Left lung (tissue), 10 donors: ENCODE results near the gene ADGRG3. TPM values are rescaled to one million over a fixed set of nuclear protein-coding genes. Genes with fewer than 3 reads are reported as not detected.
"Not testable (repeated sequence)": the region's sequence is repeated elsewhere in the genome, so short reads cannot be mapped to it uniquely, and the experiment has no call there.

Source experiments
- ATAC-seq: fragments of 200-7000 bp; cut with Tn5 transposase; one replicate; pipeline ENCODE4 v1.9.1; 2020; ENCODE audit warnings: moderate library complexity
- DNase-seq, 4 donors: peaks; one replicate each; pipeline ENCODE4 v3.0.0-alpha.2; 2013 to 2020
- H3K27ac ChIP-seq, 2 donors: fragments of 200-600 bp; sonication (generic) in 1 of 2; one replicate each; pipeline versions ENCODE4 v1.5.0 to v1.8.0; 2020 to 2021
- H3K27me3 ChIP-seq, 2 donors: fragments of 200-600 bp; sonication (generic) in 1 of 2; one replicate each; pipeline versions ENCODE4 v1.5.0 to v1.8.0; 2020 to 2021
- H3K36me3 ChIP-seq, 2 donors: fragments of 200-600 bp; sonication (generic) in 1 of 2; one replicate each; pipeline versions ENCODE4 v1.5.0 to v1.8.0; 2020 to 2021
- H3K4me1 ChIP-seq, 2 donors: fragments of 200-600 bp; one replicate each; pipeline ENCODE4 v1.8.0; 2021
- H3K4me3 ChIP-seq, 2 donors: fragments of 200-600 bp; sonication (generic) in 1 of 2; one replicate each; pipeline versions ENCODE4 v1.5.0 to v1.8.0; 2020 to 2021; ENCODE audit warnings: mild to moderate bottlenecking in 1 of 2
- H3K9me3 ChIP-seq, 2 donors: fragments of 200-600 bp; sonication (generic) in 1 of 2; one replicate each; pipeline versions ENCODE4 v1.5.0 to v1.8.0; 2020 to 2021
- intact Hi-C, 2 donors: fragments of 100-400 bp; cut with DNase I; formaldehyde crosslinking; loops; one replicate each; pipeline versions ENCODE4 v1.11.2 to v1.14.2; 2022
- polyA plus RNA-seq, 6 donors: library from polyadenylated mRNA; unstranded; fragments of 120-200 nt; gene quantifications; one replicate each; pipeline ENCODE4 v1.2.1, GENCODE V29; 2013; ENCODE audit not compliant: insufficient read length in 6 of 6
- total RNA-seq, 2 donors: library from RNA; stranded (reverse); fragmentation: NEBNext Ultra II Directional; extraction: Animal tissue kit (Norgen Biotek cat#: 25700); gene quantifications; one replicate each; pipeline ENCODE4 v1.2.1, GENCODE V29; 2021
- TF ChIP-seq, protein P1 (sequence below), 2 donors: fragments of 200-600 bp; sonication (generic) in 1 of 2; IDR thresholded peaks; one replicate each; pipeline versions ENCODE4 v1.5.0 to v1.8.0; 2021; ENCODE audit warnings: antibody characterized with exemption in 2 of 2
- donor health status: DM: no; HTN: yes; CAD: no.
- donor health status: DM: no; HTN: no; CAD: no.

ADGRG3 gene
- total and polyA plus RNA-seq, 8 donors: 0.70 to 29.8 (median 1.1) TPM

DNA sequence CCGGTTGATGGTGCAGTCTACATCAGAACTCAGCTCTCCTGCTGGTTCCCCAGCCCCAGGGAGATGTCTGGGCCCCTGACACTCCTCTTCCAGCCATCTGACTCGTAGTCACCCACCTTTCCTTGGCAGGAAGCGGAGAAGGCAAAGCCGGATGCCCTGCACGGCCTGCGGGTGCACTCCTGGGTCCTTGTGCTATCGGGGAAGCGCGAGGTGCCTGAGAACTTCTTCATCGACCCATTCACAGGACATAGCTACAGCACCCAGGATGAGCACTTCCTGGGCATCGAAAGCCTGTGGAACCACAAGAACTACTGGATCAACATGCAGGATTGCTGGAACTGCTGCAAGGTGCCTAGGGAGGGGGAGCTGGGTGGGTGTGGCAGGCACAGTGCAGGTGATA, 39.2 kb downstream of the ADGRG3 start:
- DNase-seq (no peak), ATAC-seq (no peak)
- intact Hi-C loops: no loop called here
- TF ChIP-seq, protein P1, sequence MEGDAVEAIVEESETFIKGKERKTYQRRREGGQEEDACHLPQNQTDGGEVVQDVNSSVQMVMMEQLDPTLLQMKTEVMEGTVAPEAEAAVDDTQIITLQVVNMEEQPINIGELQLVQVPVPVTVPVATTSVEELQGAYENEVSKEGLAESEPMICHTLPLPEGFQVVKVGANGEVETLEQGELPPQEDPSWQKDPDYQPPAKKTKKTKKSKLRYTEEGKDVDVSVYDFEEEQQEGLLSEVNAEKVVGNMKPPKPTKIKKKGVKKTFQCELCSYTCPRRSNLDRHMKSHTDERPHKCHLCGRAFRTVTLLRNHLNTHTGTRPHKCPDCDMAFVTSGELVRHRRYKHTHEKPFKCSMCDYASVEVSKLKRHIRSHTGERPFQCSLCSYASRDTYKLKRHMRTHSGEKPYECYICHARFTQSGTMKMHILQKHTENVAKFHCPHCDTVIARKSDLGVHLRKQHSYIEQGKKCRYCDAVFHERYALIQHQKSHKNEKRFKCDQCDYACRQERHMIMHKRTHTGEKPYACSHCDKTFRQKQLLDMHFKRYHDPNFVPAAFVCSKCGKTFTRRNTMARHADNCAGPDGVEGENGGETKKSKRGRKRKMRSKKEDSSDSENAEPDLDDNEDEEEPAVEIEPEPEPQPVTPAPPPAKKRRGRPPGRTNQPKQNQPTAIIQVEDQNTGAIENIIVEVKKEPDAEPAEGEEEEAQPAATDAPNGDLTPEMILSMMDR (IDR thresholded peaks at IDR 0.05): no peak
- no peak overlapping the region for H3K27ac ChIP-seq
- no peaks in the 10 kb centered on the region for H3K36me3 ChIP-seq
- no peak overlapping the region for H3K4me3 ChIP-seq
- H3K9me3 ChIP-seq: no peaks in the 10 kb centered on the region
- H3K27me3 ChIP-seq: no peaks in the 10 kb centered on the region
- no peaks in the 10 kb centered on the region for H3K4me1 ChIP-seq

- H3K4me3 ChIP-seq: no peak overlapping the region
- no peaks in the 10 kb centered on the region for H3K27me3 ChIP-seq
- H3K9me3 ChIP-seq: no peaks in the 10 kb centered on the region
- H3K4me1 ChIP-seq: no peaks in the 10 kb centered on the region
- H3K27ac ChIP-seq: no peak overlapping the region
- TF ChIP-seq, protein P1 (IDR thresholded peaks at IDR 0.05): no peak
- DNase-seq (no peak), ATAC-seq (no peak)
- no peaks in the 10 kb centered on the region for H3K36me3 ChIP-seq
- intact Hi-C loops: no loop called here
Observed at GRCh38 chr16:57708168-57708567, 40.1 kb downstream of the ADGRG3 start.

GRCh38 chr16:57709663-57710062, 41.6 kb downstream of the ADGRG3 start:
- H3K27me3 ChIP-seq: no peaks in the 10 kb centered on the region
- no peak overlapping the region for H3K27ac ChIP-seq
- H3K4me3 ChIP-seq: no peak overlapping the region
- TF ChIP-seq, protein P1 (IDR thresholded peaks at IDR 0.05): no peak
- ATAC-seq: no peak
- no peaks in the 10 kb centered on the region for H3K9me3 ChIP-seq
- no peaks in the 10 kb centered on the region for H3K36me3 ChIP-seq
- no peak for DNase-seq
- H3K4me1 ChIP-seq: no peaks in the 10 kb centered on the region
- intact Hi-C loops: no loop called here

DNA sequence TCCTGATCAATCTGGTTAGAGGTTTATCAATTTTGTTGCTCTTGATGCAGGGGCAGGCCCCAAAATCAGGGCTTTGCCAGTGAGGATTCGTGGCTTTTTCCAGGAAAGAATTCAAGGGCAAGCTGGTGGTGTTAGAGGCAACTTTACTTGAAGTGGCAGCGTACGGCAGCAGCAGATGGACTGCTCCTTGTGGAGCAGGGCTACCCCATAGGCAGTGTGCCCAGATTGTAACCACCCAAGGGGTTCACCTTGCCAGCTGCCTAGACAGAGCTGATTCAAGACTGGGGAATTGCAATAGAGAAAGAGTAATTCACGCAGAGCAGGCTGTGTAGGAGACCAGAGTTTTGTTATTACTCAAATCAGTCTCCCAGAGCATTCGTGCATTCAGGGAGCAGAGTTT, 43.2 kb downstream of the ADGRG3 start:
- H3K36me3 ChIP-seq: no peaks in the 10 kb centered on the region
- H3K9me3 ChIP-seq: no peaks in the 10 kb centered on the region
- H3K4me3 ChIP-seq: no peak overlapping the region
- TF ChIP-seq, protein P1 (IDR thresholded peaks at IDR 0.05): no peak
- intact Hi-C loops: no loop called here
- no peak for ATAC-seq
- no peaks in the 10 kb centered on the region for H3K4me1 ChIP-seq
- no peaks in the 10 kb centered on the region for H3K27me3 ChIP-seq
- H3K27ac ChIP-seq: no peak overlapping the region
- DNase-seq: no peak

DNA sequence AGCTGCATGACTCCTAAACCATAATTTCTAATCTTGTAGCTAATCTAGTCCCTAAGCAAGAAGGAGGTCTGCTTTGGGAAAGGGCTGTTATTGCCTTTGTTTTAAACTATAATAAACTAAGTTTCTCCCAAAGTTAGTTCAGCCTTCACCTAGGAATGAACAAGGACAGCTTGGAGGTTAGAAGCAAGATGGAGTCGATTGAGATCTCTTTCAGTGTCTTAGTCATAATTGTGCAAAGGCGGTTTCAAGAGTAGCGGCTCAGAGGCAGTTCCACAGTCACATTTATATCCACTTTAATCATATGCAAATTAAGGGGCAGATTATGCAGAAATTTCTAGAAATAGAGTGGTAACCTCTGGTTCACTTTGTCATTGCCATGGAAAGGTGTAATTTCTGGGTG, 43.9 kb downstream of the ADGRG3 start:
- TF ChIP-seq, protein P1 (IDR thresholded peaks at IDR 0.05): no peak
- Histone ChIP-seq H3K27me3 (no peaks in the 10 kb centered on the region), H3K9me3 (no peaks in the 10 kb centered on the region), H3K27ac (no peak overlapping the region), H3K4me3 (no peak overlapping the region), H3K36me3 (no peaks in the 10 kb centered on the region), H3K4me1 (no peaks in the 10 kb centered on the region)
- intact Hi-C loops: no loop called here
- ATAC-seq (no peak), DNase-seq (no peak)

- DNase-seq, H3K27me3 ChIP-seq, H3K9me3 ChIP-seq, H3K4me1 ChIP-seq, intact Hi-C loops, H3K36me3 ChIP-seq, H3K4me3 ChIP-seq, H3K27ac ChIP-seq, ATAC-seq: not testable (repeated sequence)
Observed at GRCh38 chr16:57712569-57712968, 44.5 kb downstream of the ADGRG3 start.
